Ovary (tissue), 9 donors: Measurements from ENCODE around the gene GTF3A. TPM values are rescaled to one million over a fixed set of nuclear protein-coding genes. Genes with fewer than 3 reads are reported as not detected.

ENCODE experiments used
- DNase-seq, 5 donors: peaks; one replicate each; pipeline ENCODE4 v3.0.0-alpha.2; 2019 to 2020
- H3K27ac ChIP-seq, 2 donors: fragments of 200-600 bp; one replicate each; pipeline versions ENCODE4 v1.5.1 to v1.8.0; 2019 to 2022
- H3K27me3 ChIP-seq: fragments of 200-600 bp; one replicate; pipeline ENCODE4 v1.8.0; 2022
- H3K36me3 ChIP-seq: fragments of 200-600 bp; sonication (generic); one replicate; pipeline ENCODE4 v1.5.1; 2019
- H3K4me1 ChIP-seq: one replicate; pipeline ENCODE4 v1.8.1; 2013; ENCODE audit warnings: mild to moderate bottlenecking, moderate library complexity; ENCODE audit not compliant: insufficient read depth
- H3K4me3 ChIP-seq: fragments of 200-600 bp; sonication (generic); one replicate; pipeline ENCODE4 v1.5.1; 2017
- H3K9me3 ChIP-seq, 2 donors: fragments of 200-600 bp in 1 of 2; sonication (generic) in 1 of 2; one replicate each; pipeline versions ENCODE4 v1.5.1 to v1.8.1; 2013 to 2019; ENCODE audit warnings: mild to moderate bottlenecking in 1 of 2, moderate library complexity in 1 of 2
- CTCF ChIP-seq, 3 donors: fragments of 450-650 bp in 2 of 3; fragments of 200-600 bp in 1 of 3; IDR thresholded peaks; one replicate each; pipeline versions ENCODE4 v1.5.1 to v1.8.0; 2016 to 2022; ENCODE audit warnings: antibody characterized with exemption in 3 of 3, mild to moderate bottlenecking in 1 of 3
- EP300 ChIP-seq: sonication (generic); formaldehyde crosslinking; IDR thresholded peaks from one replicate; pipeline ENCODE4 v1.6.1; 2017; ENCODE audit warnings: antibody characterized with exemption
- POLR2A ChIP-seq: fragments of 450-650 bp; IDR thresholded peaks from one replicate; pipeline ENCODE4 v1.6.1; 2017; ENCODE audit warnings: antibody characterized with exemption, mild to moderate bottlenecking, moderate library complexity
- WGBS, 3 donors: extraction: QIAGEN DNeasy Blood & Tissue Kit in 1 of 3; methylation state at CpG; one replicate each; pipeline versions ENCODE4 v1.1.5 to v1.1.7; 2013 to 2017; 5-methylcytosine and 5-hydroxymethylcytosine counted together
- intact Hi-C, 4 donors: fragments of 100-400 bp; cut with DNase I; formaldehyde crosslinking; loops; one replicate each; pipeline versions ENCODE4 v1.11.0 to v1.15.1; 2022 to 2023
- polyA plus RNA-seq, 2 donors: library from polyadenylated mRNA; stranded (reverse); fragments of 200-250 nt in 1 of 2; fragments of 350-450 nt in 1 of 2; fragmentation: Illumina TruSeq in 1 of 2; extraction: RNeasy Lipid Tissue Mini Kit (QIAGEN cat#74804) in 1 of 2; gene quantifications; one replicate each; pipeline ENCODE4 v1.2.3, GENCODE V29; 2013 to 2014
- total RNA-seq, 7 donors: library from RNA; depleted of rRNA in 2 of 7; stranded (reverse); fragments of >200 nt in 2 of 7; fragmentation: NEBNext Ultra II Directional in 3 of 7; extraction: Animal tissue kit (Norgen Biotek cat#: 25700) in 3 of 7; gene quantifications; one replicate each; pipeline versions ENCODE4 v1.1.0 to v1.2.4, GENCODE V29; 2016 to 2023
- donor health status: DM: no; HTN: no; CAD: no; lungs with moderate emphysema.
- donor health status: DM: no; HTN: no; CAD: no.
- donor health status: Bipolar disorder and iron deficiency.
- donor health status: DM: yes; HTN: yes; CAD: no.
- donor health status: DM: no; HTN: no; CAD: no.
- donor health status: DM: yes; HTN: yes; CAD: no.

Gene GTF3A
- total and polyA plus RNA-seq, 9 donors = 41.0 to 87.6 (median 46.9) TPM

- Histone ChIP-seq H3K4me3 (no peak overlapping the region), H3K27me3 (no peaks in the 10 kb centered on the region), H3K36me3 (no peaks in the 10 kb centered on the region), H3K27ac (no peak overlapping the region), H3K9me3 (no peaks in the 10 kb centered on the region), H3K4me1 (peaks cover 9% of the 10 kb centered on the region)
- intact Hi-C loops = no loop called here
- 3 to 13% (median 8%) methylated on average over 3 of the region's 3 CpGs for WGBS, 3 donors
- no peak for DNase-seq
- no peak for TF ChIP-seq POLR2A
- no peak for TF ChIP-seq EP300
- no peak for TF ChIP-seq CTCF (IDR thresholded peaks at IDR 0.05)
Observed at GRCh38 chr13:27403203-27403678, 21.2 kb upstream of the GTF3A start.

- no peaks in the 10 kb centered on the region for H3K9me3 ChIP-seq
- DNase-seq = no peak
- no peaks in the 10 kb centered on the region for H3K27me3 ChIP-seq
- peaks cover 9% of the 10 kb centered on the region for H3K4me1 ChIP-seq
- intact Hi-C loops = no loop called here
- no peaks in the 10 kb centered on the region for H3K36me3 ChIP-seq
- no peak overlapping the region for H3K27ac ChIP-seq
- TF ChIP-seq POLR2A = no peak
- TF ChIP-seq EP300 = no peak
- no peak for TF ChIP-seq CTCF (IDR thresholded peaks at IDR 0.05)
- H3K4me3 ChIP-seq = no peak overlapping the region
- 63 to 69% (median 65%) methylated on average over 10 of the region's 10 CpGs for WGBS, 3 donors
Observed at GRCh38 chr13:27403727-27404385, 20.6 kb upstream of the GTF3A start.

GRCh38 chr13:27404680-27405079 lies 19.7 kb upstream of the GTF3A start:
- H3K9me3 ChIP-seq = no peaks in the 10 kb centered on the region
- H3K4me1 ChIP-seq = peaks cover 9% of the 10 kb centered on the region
- DNase-seq = no peak
- no peaks in the 10 kb centered on the region for H3K36me3 ChIP-seq
- H3K27me3 ChIP-seq = no peaks in the 10 kb centered on the region
- H3K4me3 ChIP-seq = no peak overlapping the region
- intact Hi-C loops = loop anchor here in 1 of 4 donors (5.0 kb wide), 1 partner anchor 823 kb away; no protein-coding TSS in a partner anchor
- TF ChIP-seq EP300 = no peak
- no peak for TF ChIP-seq CTCF (IDR thresholded peaks at IDR 0.05)
- no peak for TF ChIP-seq POLR2A
- H3K27ac ChIP-seq = no peak overlapping the region
- WGBS, 3 donors = 88 to 91% (median 91%) methylated on average over 17 of the region's 17 CpGs

- TF ChIP-seq CTCF (IDR thresholded peaks at IDR 0.05) (no peak), EP300 (no peak), POLR2A (no peak)
- no peak overlapping the region for H3K27ac ChIP-seq
- no peaks in the 10 kb centered on the region for H3K9me3 ChIP-seq
- intact Hi-C loops = loop anchor here in 1 of 4 donors (5.0 kb wide), 1 partner anchor 822 kb away; no protein-coding TSS in a partner anchor
- 86 to 88% (median 87%) methylated on average over 5 of the region's 5 CpGs for WGBS, 3 donors
- H3K4me3 ChIP-seq = no peak overlapping the region
- peaks cover 9% of the 10 kb centered on the region for H3K4me1 ChIP-seq
- DNase-seq = no peak
- no peaks in the 10 kb centered on the region for H3K36me3 ChIP-seq
- no peaks in the 10 kb centered on the region for H3K27me3 ChIP-seq
Observed at GRCh38 chr13:27405546-27406134, 18.8 kb upstream of the GTF3A start.
